Right lobe of liver (tissue), 4 donors: ENCODE measurements around the gene TIMM23.

Experiments
- POLR2A ChIP-seq: fragments of 450-650 bp; IDR thresholded peaks from one replicate; pipeline ENCODE4 v1.6.1; 2017; ENCODE audit warnings: antibody characterized with exemption, mild to moderate bottlenecking
- TF ChIP-seq, protein P1 (sequence below), 4 donors: fragments of 200-600 bp in 3 of 4; fragments of 450-650 bp in 1 of 4; IDR thresholded peaks; one replicate each; pipeline versions ENCODE4 v1.5.1 to v1.8.0; 2016 to 2022; ENCODE audit warnings: antibody characterized with exemption in 4 of 4, mild to moderate bottlenecking in 2 of 4
- donor health status: DM: no; HTN: no; CAD: no.
- donor health status: DM: no; HTN: no; CAD: no.
- donor health status: DM: no; HTN: yes; CAD: no.

DNA sequence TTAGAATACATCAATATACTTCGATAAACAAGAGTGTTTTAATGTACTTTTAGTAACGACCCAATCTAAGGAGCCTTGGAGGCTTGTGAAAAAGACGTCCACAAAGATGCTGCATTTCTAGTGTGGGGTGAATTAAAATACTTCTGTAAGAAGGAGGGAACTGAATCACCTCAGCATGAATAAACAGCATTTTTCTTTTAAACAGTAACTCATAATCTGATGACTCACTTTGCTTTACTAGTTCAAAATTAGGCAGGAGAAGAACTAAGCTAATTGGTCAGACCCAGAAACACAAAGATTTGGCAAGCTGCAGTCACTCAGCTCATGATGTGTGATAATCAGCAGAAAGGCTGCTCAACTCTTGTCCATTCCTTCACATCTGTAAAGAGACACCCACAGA is 33.9 kb downstream of the TIMM23 start:
- TF ChIP-seq, protein P1, sequence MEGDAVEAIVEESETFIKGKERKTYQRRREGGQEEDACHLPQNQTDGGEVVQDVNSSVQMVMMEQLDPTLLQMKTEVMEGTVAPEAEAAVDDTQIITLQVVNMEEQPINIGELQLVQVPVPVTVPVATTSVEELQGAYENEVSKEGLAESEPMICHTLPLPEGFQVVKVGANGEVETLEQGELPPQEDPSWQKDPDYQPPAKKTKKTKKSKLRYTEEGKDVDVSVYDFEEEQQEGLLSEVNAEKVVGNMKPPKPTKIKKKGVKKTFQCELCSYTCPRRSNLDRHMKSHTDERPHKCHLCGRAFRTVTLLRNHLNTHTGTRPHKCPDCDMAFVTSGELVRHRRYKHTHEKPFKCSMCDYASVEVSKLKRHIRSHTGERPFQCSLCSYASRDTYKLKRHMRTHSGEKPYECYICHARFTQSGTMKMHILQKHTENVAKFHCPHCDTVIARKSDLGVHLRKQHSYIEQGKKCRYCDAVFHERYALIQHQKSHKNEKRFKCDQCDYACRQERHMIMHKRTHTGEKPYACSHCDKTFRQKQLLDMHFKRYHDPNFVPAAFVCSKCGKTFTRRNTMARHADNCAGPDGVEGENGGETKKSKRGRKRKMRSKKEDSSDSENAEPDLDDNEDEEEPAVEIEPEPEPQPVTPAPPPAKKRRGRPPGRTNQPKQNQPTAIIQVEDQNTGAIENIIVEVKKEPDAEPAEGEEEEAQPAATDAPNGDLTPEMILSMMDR (IDR thresholded peaks at IDR 0.05) = no peak
- TF ChIP-seq POLR2A = no peak
